SK-N-DZ (cell line): ENCODE measurements around the gene POU5F1.
A peak's percentile ranks its signal among the peaks of the same experiment; 100 is the strongest.
"Not testable (repeated sequence)": the region's sequence is repeated elsewhere in the genome, so short reads cannot be mapped to it uniquely, and the experiment has no call there.

Experiments used
- DNase-seq: peaks from one replicate; pipeline ENCODE4 v3.0.0-alpha.2; 2015; ENCODE audit warnings: low spot score

POU5F1 gene

DNA sequence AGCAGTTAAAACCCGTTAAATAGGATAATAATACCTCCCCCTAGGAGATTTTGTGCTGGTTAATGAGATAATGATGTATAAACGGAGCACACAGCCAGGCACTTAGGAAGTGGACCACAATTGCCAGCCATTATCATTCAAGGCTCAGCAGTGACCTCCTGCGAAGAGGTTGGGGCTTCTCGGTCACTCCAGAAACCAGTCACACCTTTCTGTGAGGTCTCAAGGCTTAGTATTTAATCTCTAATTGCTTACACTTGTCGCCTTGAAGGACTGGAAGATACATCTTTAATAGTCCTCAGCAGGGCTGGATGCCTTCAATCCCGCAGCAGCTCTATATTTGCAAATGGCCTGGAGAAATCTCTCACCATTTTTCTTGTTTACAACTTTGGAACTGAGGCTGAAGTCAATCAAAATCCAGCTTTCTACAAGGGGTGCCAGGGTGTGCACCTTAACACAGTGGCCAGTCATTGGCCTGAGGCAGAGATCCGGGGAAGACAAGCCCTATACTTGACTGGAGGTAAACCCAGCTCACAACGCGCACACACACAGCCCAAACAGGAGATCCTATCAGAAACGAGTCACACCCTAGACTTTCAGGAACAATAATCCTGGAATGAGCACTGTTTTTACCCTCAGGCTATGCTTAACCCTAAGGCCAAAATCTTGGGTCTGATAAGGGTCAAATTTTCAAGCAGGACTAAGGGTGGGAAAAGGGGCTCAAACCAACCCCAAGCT, 1.2 kb downstream of the POU5F1 start:
- no peak for DNase-seq

DNA sequence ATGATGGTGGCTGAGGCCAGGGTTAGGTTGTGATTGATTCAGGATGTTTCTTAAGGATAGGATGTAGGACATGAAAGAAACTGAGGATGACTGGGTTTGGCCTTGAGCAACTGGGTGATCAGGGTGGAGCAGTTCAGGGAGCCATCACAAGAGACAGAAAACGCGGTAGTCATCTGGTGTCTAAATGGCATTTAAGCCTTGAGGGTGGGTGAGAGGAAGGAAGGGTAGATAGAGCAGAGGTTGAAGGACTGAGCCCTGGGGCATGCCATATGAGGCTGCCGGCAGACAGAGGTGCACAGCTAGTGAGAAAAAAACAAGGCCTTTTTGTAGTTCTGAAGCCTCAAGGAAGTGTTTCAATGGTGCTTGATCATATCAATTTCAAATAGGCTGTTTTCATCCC, 1.9 kb downstream of the POU5F1 start:
- DNase-seq: no peak

DNA sequence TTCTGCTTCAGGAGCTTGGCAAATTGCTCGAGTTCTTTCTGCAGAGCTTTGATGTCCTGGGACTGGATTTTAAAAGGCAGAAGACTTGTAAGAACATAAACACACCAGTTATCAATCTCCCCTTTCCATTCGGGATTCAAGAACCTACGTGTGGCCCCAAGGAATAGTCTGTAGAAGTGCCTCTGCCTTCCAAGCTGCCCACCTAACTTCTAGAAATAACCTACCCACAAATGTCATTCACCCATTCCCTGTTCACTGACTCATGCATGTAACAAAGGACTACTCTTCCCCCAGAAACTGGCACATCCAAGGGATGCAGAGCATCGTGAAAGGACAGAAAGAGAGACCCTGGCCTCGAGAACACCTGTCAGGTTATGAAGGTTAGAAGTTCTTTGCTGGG, 4.5 kb downstream of the POU5F1 start:
- no peak for DNase-seq

DNA sequence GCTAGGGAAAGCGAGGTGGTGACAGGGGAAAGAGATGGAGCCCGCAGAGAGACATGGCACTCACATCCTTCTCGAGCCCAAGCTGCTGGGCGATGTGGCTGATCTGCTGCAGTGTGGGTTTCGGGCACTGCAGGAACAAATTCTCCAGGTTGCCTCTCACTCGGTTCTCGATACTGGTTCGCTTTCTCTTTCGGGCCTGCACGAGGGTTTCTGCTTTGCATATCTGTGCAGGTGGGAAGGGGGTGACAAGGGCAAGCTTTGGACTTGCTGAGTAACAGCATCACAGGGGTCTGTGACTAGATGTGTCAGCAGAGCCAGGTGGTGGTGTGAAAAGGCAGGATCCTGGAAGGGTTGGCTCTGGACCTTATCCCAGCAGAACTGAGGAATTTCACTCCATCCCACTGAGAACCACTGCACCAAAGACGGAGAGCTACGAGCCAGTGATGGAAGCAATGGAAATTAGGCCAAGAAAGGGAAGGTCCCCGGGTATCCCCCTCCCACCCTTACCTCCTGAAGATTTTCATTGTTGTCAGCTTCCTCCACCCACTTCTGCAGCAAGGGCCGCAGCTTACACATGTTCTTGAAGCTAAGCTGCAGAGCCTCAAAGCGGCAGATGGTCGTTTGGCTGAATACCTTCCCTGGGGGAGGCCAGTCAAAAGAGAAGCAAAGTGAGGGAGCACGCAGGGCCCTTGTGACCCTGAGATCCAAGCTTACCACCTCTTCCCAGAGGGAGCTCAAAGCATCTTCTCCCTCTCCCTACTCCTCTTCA, 5.2 kb downstream of the POU5F1 start:
- not testable (repeated sequence) for DNase-seq

GRCh38 chr6:31164475-31165063, 5.9 kb downstream of the POU5F1 start:
- DNase-seq: not testable (repeated sequence)

- no peak for DNase-seq
Observed at GRCh38 chr6:31163922-31164321, 6.6 kb downstream of the POU5F1 start.

- DNase-seq: no peak
Observed at GRCh38 chr6:31162463-31163165, 7.9 kb downstream of the POU5F1 start.

DNA sequence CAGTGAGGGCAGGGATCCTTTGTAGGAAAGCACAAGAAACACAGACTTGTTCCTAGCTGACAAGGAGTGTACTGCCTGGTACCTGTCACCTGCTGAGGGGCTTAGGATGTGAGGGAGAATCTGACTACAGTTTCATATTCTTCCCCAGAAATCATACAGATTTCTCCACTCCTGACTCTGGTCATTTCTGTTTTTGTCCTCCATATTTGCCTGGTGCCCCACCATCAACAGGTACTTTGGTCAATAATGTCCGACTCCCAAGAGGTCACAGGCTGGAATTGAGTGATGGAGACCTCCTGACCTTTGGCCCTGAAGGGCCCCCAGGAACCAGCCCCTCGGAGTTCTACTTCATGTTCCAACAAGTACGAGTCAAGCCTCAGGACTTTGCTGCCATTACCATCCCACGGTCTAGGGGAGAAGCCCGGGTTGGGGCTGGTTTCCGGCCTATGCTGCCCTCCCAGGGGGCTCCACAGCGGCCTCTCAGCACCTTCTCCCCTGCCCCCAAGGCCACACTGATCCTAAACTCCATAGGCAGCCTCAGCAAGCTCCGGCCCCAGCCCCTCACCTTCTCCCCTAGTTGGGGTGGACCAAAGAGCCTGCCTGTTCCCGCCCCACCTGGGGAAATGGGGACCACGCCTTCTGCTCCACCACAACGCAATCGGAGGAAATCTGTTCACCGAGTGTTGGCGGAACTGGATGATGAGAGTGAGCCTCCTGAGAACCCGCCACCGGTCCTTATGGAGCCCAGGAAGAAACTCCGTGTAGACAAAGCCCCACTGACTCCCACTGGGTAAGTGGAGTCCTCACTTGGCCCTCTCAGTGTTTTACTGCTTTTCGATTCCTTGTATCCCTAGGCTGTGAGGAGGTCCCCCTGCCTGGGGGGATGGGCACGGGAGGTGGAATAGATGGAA, 9.0 kb downstream of the POU5F1 start:
- DNase-seq: no peak

- DNase-seq: no peak
Observed at GRCh38 chr6:31158863-31159855, 11.3 kb downstream of the POU5F1 start.

- peak; percentile 99 for DNase-seq
Observed at GRCh38 chr6:31158140-31158862, 12.2 kb downstream of the POU5F1 start, which contains the start of gene TCF19. Gene TCF19, plus strand, starts transcription at chr6:31158589. Its CDS starts 881 bp downstream, at chr6:31159470.

GRCh38 chr6:31157513-31158139, 12.9 kb downstream of the POU5F1 start, which contains the start of gene CCHCR1:
Gene CCHCR1, minus strand, starts transcription at chr6:31157802. Its CDS starts 202 bp downstream, at chr6:31157600.
- DNase-seq: no peak

- no peak for DNase-seq
Observed at GRCh38 chr6:31156641-31157040, 13.8 kb downstream of the POU5F1 start.

DNA sequence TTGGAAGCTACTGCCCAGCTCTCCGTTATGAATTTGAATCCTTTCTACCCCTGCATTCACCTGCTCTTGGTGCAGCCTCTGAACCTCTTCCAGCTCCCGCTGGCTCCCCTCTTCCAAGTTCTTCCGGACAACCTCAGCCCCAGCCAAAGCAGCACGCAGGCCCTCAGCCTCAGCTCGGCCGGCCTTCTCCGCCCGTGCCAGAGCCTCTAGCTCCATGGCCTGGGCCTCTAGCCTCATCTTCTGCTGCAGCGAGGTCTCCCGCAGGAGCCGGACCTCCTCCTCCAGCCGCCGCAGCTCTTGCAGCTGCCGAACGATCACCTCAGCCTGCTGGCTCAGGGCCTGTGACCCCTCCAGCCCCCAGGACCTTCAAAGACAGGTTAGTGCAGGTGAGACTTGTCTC, 16.0 kb downstream of the POU5F1 start:
- no peak for DNase-seq

GRCh38 chr6:31152781-31153180, 17.7 kb downstream of the POU5F1 start:
- no peak for DNase-seq

GRCh38 chr6:31149827-31150447, 20.5 kb downstream of the POU5F1 start:
- no peak for DNase-seq

GRCh38 chr6:31145386-31145785, 25.1 kb downstream of the POU5F1 start:
- DNase-seq: no peak

- DNase-seq: no peak
Observed at GRCh38 chr6:31144970-31145340, 25.5 kb downstream of the POU5F1 start.
